HG03066 (cell line): ENCODE results near the gene KIZ.
A peak's percentile ranks its signal among the peaks of the same experiment; 100 is the strongest.

Experiments used
- ATAC-seq: cut with Tn5 transposase; IDR thresholded peaks from one replicate; pipeline ENCODE4 v1.9.1; 2021; ENCODE audit warnings: low read depth; ENCODE audit not compliant: unreplicated experiment

The KIZ gene, protein sequence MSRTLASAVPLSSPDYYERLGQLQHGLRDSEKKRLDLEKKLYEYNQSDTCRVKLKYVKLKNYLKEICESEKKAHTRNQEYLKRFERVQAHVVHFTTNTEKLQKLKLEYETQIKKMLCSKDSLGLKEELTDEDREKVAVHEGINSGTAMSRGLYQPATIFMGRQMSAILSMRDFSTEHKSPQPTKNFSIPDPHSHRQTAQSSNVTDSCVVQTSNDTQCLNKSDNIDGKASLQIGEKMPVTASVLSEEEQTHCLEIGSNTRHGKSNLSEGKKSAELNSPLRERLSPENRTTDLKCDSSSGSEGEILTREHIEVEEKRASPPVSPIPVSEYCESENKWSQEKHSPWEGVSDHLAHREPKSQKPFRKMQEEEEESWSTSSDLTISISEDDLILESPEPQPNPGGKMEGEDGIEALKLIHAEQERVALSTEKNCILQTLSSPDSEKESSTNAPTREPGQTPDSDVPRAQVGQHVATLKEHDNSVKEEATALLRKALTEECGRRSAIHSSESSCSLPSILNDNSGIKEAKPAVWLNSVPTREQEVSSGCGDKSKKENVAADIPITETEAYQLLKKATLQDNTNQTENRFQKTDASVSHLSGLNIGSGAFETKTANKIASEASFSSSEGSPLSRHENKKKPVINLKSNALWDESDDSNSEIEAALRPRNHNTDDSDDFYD

DNA sequence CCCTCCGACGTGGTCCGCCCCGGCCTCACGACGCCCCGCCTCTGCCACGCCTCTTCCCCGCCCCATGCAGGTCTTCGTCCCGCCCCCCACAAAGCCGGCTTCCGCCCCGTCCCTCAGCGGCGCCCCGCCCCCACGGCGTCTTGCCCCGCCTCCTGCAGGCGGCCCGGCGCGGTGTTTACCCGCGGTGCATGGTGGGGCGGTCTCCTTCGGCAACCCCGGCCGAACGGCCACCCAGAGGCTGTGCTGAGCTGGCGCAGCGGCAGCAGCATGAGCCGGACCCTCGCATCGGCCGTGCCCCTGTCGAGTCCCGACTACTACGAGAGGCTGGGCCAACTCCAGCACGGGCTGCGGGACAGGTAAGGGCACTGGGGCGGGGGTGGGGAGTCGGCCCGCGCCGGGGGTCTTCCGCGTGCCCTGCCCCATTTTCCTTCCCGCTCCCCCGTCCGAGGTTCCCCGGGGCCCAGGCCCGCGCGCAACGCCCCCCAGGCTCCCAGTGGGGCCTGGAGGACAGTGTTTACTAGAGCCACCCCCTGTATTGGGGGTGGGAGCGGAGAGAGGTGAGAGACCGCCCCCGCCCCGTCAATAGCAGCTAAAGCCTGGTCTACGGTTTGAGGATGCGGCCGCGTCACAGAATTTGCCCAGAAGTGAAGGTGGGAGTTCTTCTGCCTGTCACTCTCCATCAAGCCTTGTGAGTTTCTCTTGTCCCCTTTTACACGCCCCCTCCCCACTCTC is at the start of gene KIZ:
Gene KIZ, plus strand, starts transcription at position 234 of the 732 bp plus-strand sequence. Its CDS starts 34 bp downstream, at position 268.
- ATAC-seq: peak; percentile 95

DNA sequence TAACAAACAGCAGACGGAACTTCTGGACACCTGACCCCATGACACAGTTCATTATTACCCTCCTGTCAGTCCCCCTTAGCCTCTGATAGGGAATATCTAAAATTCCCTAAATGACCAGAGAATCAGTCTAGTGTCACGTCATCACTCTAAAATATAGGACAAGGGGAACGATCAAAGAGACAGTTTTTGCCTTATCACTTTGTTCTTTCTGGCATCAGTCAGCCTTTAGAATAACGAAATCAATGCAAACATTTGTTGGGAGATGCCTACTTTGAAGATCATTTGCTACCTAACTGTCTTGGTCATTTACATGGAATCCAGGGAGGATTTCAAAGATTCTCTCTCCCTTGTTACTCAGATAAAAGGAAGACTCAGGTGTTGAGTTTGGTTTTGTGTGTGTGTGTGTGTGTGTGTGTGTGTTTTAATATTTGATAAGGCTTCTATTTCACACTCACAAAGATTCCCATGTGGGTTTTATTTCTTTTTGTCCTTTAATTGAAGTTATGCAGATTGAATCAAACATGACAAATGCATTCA is 48.0 kb upstream of the KIZ start:
- no peak for ATAC-seq

- no peak for ATAC-seq
Observed at GRCh38 chr20:21082584-21082983, 43.3 kb upstream of the KIZ start.

- no peak for ATAC-seq
Observed at GRCh38 chr20:21083825-21084325, 42.0 kb upstream of the KIZ start.

DNA sequence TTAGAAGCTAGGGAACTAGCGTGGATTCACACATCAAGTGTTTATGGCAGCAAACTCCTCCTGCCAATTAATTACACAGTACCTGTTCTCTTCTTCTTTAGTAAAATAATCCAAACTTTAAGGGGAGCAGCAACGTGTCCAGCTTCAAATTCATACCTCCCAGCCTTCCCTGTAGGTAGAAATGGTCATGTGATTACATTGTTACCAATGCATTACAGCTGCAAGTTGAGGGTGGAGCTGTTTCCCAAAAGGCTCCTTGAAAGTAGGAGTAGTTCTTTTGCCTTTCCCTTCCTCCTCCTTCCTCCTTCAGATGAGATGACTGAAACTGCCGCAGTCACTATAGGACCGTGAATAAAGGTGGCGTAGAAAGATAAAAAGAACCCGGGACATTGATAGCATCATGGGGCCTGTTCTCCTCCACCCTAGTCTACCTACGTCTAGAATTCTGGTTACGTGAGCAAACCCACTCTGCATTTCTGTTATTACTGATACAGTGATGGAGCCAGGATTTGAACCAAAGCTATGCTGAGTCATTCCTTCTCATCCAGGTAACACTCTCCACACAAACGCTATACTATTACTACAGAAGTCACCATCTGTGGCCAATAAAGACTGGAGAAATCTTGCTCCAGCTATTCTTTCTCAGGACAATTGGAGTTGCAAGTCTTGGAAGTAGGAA is 37.9 kb upstream of the KIZ start:
- no peak for ATAC-seq

DNA sequence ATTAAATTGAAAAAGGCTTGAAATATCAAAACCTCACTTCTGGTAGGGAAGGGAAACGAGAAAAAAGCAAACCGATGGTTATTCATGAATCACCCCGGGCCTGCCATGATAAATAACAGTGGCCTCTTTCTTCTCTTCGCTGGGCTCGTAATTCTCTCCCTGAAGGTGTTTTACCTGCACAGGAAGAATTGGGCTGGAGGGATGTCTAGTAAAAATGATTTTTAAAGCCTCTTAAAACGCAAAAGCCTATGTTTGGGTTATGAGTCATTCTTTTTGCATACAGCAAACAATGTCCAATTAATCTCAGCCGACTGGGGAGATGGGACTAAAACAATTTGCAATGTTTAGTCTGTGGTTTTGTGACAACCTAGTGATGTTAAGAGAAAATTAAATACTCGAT is 36.5 kb upstream of the KIZ start:
- no peak for ATAC-seq

GRCh38 chr20:21090111-21090618 is 35.7 kb upstream of the KIZ start:
- no peak for ATAC-seq

- no peak for ATAC-seq
Observed at GRCh38 chr20:21090721-21091120, 35.2 kb upstream of the KIZ start.

GRCh38 chr20:21092806-21093205 is 33.1 kb upstream of the KIZ start:
- no peak for ATAC-seq

- no peak for ATAC-seq
Observed at GRCh38 chr20:21096321-21097043, 29.4 kb upstream of the KIZ start.

DNA sequence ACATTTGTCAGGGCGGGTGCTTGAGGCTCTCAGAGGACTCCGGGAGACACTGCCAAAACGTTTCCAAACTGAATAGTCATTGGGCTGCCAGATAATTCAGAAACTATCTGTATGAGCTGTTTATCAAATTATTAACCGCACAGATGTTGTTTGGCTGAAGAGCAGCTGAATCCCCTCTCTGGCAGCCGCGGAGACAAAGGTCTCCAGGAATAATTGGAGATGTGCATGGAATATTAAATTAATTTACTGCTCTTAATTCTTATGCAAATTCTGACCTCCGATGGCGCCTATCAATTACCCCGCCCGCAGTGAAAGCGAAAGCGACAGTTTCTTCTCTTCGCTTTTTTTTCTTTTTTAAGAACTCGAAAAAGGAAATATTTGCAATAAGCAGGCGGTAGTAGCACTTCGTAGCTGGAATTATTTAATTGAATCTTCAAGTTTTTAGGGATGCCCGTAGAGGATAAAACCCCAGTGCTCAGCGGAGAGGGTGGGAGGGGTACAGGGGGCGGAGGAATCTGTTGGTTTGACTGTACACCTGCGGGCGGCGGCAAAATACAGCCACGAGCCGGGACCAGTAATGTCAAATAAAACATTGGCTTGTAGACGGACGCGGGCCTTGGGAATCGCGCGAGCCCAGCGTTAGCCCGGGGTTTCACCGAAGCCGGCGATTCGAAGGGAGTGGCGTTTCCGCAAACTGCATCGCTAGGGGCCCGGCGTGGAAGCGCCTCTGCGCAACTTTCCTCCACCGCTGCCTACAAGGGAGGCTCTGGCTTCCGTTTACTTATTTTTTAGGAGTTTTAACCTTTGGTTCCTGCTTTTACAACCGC is 25.9 kb upstream of the KIZ start:
- peak; percentile 45 for ATAC-seq

GRCh38 chr20:21100578-21101452 is 25.1 kb upstream of the KIZ start:
- ATAC-seq: no peak

DNA sequence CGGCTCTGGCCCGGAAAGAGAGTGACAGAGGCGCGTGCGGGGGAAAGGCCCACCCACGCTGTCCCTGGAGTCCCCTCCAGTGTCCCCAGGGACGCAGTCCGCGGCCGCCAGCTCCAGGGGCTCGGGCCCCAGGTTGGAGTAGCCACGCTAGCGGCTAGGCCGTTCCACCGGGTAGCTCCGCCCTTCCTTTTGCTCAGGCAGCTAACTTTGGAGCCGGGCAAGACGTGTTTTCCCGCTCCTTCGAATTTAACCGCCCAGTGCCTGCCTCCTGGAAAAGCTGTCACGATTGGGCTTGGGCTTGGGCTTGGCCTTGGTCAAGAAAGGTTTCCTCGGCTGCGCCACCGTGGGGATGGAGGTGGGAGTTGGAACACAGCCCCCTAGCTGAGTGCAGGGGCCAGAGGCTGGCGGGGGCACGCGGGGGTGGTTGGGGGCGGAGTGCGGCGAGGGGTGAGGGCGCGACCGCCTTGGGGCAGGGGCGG is 24.4 kb upstream of the KIZ start:
- ATAC-seq: no peak

GRCh38 chr20:21101932-21102575 is 23.8 kb upstream of the KIZ start:
- no peak for ATAC-seq

DNA sequence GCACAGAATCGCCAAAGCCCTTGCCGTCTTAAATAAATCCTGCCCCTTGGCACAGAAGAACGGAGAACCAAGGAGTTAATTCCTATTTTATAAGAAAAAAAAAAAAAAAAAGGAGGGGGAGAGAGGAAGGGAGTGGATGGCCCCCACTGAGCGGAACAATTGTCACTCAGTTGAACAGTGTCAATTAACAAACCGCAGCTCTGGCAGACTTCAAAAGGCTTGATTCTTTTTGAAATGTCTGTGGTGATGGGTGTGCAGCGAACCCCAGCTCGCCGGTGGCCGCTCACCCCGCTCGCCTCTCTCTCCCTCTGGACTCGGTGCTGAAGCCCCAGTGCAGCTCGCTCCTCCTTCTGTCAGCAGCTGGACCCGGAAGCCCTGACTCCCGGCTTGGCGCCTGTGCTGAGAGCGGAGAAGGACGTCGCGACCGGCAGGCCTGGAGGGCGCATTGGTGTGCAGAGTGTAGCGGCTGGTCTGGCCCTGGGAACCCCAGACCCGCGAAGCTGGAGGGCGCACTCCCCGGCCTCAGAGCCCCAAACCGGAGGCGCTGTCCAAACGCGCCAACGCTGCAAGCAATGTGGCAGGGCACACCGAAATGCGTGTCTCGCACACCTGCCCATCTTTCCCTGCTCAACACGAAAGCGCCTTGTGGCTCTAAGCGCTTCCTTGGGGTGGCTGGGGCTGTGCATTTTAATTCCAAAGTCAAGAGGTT is 23.1 kb upstream of the KIZ start:
- ATAC-seq: no peak
